WI38 (cell line): ENCODE results near the gene NUDCD3.

Experiments used
- H3K4me3 ChIP-seq: 2 replicates; pipeline ENCODE4 v1.5.1; 2011; ENCODE audit warnings: low read depth, mild to moderate bottlenecking, control low read depth, low read length
- TF ChIP-seq, protein P1 (sequence below): IDR thresholded peaks from 2 replicates; pipeline ENCODE4 v1.5.1; 2012; ENCODE audit warnings: low read depth, mild to moderate bottlenecking, control low read depth, low read length

The NUDCD3 gene

DNA sequence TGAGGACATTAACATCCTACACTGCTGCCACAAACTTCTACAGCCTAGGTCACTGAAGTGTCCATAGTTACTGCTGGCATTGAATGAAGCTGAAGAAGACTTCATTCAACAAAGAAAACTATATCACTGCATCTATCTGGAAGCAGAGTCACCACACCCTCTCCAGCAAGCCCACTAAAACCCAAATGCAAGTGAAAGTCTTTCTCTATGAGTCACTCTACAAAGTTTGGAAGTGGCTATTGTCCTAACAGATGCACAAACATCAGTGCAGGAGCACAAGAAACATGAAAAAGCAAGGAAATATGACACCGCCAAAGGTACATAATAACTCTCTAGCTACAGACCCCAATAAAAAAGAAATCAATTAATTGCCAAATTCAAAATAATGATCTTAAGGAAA lies 121.6 kb downstream of the NUDCD3 start:
- no peak overlapping the region for H3K4me3 ChIP-seq
- TF ChIP-seq, protein P1, sequence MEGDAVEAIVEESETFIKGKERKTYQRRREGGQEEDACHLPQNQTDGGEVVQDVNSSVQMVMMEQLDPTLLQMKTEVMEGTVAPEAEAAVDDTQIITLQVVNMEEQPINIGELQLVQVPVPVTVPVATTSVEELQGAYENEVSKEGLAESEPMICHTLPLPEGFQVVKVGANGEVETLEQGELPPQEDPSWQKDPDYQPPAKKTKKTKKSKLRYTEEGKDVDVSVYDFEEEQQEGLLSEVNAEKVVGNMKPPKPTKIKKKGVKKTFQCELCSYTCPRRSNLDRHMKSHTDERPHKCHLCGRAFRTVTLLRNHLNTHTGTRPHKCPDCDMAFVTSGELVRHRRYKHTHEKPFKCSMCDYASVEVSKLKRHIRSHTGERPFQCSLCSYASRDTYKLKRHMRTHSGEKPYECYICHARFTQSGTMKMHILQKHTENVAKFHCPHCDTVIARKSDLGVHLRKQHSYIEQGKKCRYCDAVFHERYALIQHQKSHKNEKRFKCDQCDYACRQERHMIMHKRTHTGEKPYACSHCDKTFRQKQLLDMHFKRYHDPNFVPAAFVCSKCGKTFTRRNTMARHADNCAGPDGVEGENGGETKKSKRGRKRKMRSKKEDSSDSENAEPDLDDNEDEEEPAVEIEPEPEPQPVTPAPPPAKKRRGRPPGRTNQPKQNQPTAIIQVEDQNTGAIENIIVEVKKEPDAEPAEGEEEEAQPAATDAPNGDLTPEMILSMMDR: no peak

DNA sequence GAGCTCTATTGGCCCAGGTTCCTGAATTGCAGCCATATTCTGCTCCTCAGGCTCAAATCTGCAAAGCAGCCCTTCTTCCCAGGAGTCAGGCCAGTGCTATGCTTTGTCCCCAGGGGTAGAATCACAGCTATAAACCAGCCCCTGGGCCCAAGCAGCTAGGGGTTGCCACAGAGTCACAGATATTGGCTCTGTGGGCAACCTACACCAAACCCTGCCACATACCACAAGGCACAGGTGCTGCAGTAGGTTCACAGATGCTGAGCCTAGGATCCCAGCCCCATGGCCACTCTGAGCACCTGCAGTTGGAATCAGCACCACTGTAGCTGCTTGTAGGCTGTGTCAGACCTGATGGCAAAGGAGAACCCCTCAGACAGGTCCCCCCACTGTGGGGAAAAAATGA lies 122.0 kb downstream of the NUDCD3 start:
- TF ChIP-seq, protein P1: no peak
- no peak overlapping the region for H3K4me3 ChIP-seq

DNA sequence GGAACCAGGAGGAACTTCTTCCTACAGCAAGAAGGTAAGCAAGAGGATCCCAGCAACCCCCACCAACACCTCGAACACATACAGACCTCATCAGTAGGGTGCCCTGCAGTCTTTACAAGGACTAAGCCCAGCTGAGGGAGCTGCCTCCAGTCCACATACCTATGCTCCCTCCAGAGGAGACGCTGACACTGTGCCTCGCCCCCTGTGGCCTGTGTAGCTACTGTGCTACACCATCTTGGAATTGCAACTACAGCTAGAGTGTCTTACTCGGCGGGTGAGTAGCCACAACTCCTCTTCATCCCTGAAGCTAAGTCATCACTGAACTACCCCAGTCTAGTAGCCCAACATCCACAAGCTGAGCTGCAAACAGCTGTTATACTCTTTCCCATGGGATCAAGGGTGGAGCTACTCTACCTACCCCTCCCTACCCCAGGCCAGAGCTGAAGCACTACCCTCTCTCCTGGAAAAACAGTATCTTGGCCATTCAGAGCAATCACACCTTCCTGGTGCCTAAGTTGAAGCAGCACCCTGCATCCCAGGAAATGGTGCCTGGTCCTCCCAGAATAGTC lies 122.9 kb downstream of the NUDCD3 start:
- TF ChIP-seq, protein P1: no peak
- no peak overlapping the region for H3K4me3 ChIP-seq

DNA sequence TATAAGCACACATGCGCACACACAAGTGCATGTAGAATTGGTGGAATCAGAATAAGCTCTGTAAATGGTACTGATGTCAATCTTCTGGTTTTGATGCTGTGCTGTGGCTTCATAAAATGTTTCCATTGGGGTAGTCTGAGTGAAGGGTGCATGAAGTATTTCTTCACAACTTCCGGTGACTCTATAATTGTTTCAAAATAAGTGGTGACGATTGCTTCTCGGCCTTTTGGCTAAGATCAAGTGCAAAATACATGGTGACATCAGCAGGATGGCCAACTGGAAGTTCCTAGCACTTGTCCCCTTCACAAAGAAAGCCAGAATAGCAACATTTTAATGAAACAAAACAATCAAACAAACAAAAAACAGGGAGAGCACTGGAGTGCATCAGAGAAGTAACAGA lies 123.5 kb downstream of the NUDCD3 start:
- TF ChIP-seq, protein P1: no peak
- no peak overlapping the region for H3K4me3 ChIP-seq

DNA sequence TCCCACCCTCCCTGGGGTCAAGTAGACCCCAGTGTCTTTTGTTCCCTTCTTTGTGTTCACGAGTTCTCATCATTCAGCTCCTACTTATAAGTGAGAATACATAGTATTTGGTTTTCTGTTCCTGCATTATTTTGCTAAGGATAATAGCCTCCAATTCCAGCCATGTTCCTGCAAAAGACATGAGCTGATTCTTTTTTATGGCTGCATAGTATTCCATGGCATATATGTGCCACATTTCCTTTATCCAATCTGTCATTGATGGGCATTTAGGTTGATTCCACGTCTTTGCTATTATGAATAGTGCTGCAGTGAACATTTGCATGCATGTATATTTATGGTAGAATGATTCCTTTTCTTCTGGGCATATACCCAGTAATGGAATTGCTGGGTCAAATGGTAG lies 136.8 kb downstream of the NUDCD3 start:
- TF ChIP-seq, protein P1: no peak
- no peak overlapping the region for H3K4me3 ChIP-seq

DNA sequence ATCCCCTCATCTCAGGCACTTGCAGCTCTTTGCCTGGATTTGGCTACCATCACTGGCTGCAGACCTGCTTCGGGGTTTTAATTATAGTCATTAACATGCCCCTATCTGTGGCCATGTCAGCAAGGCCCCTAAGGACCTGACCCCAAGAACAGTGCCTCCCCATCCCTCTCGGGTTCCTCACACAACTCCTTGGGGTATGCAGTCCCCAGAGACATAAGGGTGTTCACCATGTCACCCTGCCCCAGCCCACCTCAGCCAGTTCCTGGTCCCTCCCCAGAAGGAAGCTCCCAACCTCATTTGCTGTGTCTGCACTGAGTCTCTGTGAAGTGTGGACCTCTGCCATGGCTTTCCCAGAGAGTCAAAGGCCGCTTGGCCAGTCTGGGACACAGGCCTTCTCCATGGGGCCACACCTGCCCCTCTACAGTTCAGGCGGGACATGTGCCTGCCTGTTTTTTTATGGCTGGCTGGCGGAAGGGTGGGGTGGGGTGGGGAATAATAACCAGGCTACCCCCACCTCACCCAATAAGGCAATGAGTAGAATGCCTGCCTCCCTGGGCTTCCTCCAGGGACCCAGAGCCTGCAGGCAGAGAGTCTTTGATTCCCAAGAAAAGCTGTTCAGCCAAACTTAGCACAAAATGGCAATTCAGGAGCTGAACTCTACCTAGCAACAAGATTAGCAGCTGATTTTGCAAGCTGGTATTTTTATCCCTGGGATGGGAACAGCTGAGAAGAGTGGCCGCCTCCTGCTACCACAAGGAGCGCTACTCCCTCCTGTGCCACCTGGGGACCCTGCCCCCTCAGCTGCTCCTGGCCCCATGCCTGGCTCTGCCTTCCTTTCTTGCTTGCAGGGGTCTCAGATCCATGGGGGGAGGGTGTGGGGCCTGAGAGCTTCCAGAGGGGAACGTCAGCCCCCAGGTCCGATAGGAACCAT lies 141.3 kb downstream of the NUDCD3 start:
- TF ChIP-seq, protein P1: no peak
- no peak overlapping the region for H3K4me3 ChIP-seq

DNA sequence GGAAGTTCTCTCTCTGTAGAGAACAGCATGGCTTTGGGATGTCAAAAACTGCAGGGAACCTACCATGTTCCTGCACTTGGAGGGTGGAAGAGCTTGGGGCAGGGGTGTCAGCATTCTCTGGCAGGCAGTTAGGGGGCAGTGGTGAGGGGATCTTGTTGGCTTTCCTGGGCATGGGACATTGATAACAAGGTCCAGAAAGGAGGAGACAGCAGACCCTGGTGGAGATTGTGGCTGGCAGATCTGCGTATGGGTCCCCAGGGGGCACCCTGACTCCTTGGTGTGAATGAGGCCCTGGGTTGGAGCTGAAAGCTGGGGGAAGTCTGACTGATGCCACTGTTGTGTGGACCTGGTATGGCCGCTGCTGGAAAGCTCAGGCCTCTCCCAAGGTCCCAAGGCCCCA lies 142.2 kb downstream of the NUDCD3 start:
- TF ChIP-seq, protein P1: peak; percentile 63
- no peak overlapping the region for H3K4me3 ChIP-seq
